Measurements from ENCODE around the gene HOXA6. TPM values are rescaled to one million over a fixed set of nuclear protein-coding genes. Genes with fewer than 3 reads are reported as not detected.
A peak's percentile ranks its signal among the peaks of the same experiment; 100 is the strongest.

The HOXA6 gene
- total and polyA plus RNA-seq, 2 donors (not counting 1 experiment from before 2014, with no cell fraction given): 0.18 to 0.49 TPM

- H3K27me3 Mint-ChIP-seq: peaks cover 88% of the 10 kb centered on the region
- Histone ChIP-seq H3K9ac (ENCODE audit: low read length) (no peak overlapping the region), H2AFZ (ENCODE audit: insufficient read depth, low read depth, low read length, poor library complexity, severe bottlenecking) (no peak overlapping the region), H3K4me2 (replicated peaks; ENCODE audit: low read depth, low read length, poor library complexity, severe bottlenecking) (no peak overlapping the region), H3K4me1 (ENCODE audit: control insufficient read depth in 2 of 2, insufficient read depth in 2 of 2, low read length in 2 of 2) (peaks cover 39 to 64% of the 10 kb centered on the region in 2 donors), H3K27me3 (replicated peaks in 1 of 4; ENCODE audit: control extremely low read depth in 1 of 4, control insufficient read depth in 3 of 4, insufficient read depth in 4 of 4, low read length in 3 of 4) (peaks cover 2 to 97% (median 80%) of the 10 kb centered on the region in 4 experiments), H3K79me2 (ENCODE audit: control insufficient read depth, insufficient read depth, low read length) (no peaks in the 10 kb centered on the region), H3K36me3 (replicated peaks in 1 of 2; ENCODE audit: control extremely low read depth in 1 of 2, control insufficient read depth in 1 of 2, extremely low read depth in 1 of 2, insufficient read depth in 2 of 2, low read length in 1 of 2) (no peaks in the 10 kb centered on the region), H3K27ac (ENCODE audit: low read length in 2 of 2) (no peak overlapping the region), H4K20me1 (ENCODE audit: control insufficient read depth, insufficient read depth, low read length, poor library complexity, severe bottlenecking) (no peaks in the 10 kb centered on the region), H3K4me3 (ENCODE audit: control extremely low read depth in 1 of 5, extremely low read depth in 1 of 5, insufficient read depth in 1 of 5, low read depth in 2 of 5, low read length in 4 of 5) (no peak overlapping the region), H3K9me3 (ENCODE audit: control extremely low read depth in 1 of 3, control insufficient read depth in 2 of 3, insufficient read depth in 1 of 3, low read length in 2 of 3) (peaks cover 2 to 58% (median 6%) of the 10 kb centered on the region in 3 donors)
- ATAC-seq (ENCODE audit: low read depth) (no peak), DNase-seq (no peak)
- ChIA-PET POLR2A (no interaction called here), CTCF (interaction anchor here (1.0 to 5.9 kb wide), 4 partner anchors 8 to 822 kb away, joined by 3 to 28 read pairs (median 4); no protein-coding TSS in a partner anchor)
- H3K9me3 Mint-ChIP-seq (ENCODE audit: insufficient read depth): no peaks in the 10 kb centered on the region
- peak overlapping the region; percentile 50 for H3K27ac Mint-ChIP-seq
- H3K4me1 Mint-ChIP-seq: peaks cover 31% of the 10 kb centered on the region
- intact Hi-C loops (cut with micrococcal nuclease): loop anchor here (10.0 kb wide), 1 partner anchor 414 kb away; no protein-coding TSS in a partner anchor
- no peak for TF ChIP-seq EZH2 (IDR thresholded peaks at IDR 0.05; ENCODE audit: borderline replicate concordance, insufficient read depth, low read depth, low read length, poor library complexity, severe bottlenecking)
- no peak for TF ChIP-seq CTCF (IDR thresholded peaks at IDR 0.05)
- peak overlapping the region; percentile 56 for H3K4me3 Mint-ChIP-seq
- 35% methylated on average over 15 of the region's 15 CpGs for WGBS (ENCODE audit: insufficient coverage)
Measured at GRCh38 chr7:27191161-27191731, 43.7 kb upstream of the HOXA6 start.

All from B cell (primary cell).